ENCODE data around the gene CCDC80.

CCDC80 gene

GRCh38 chr3:112619295-112619694 is 21.6 kb downstream of the CCDC80 start:
- Histone ChIP-seq H3K4me3 (replicated peaks; ENCODE audit: low read depth, low read length) (no peak overlapping the region), H3K27me3 (replicated peaks; ENCODE audit: control insufficient read depth, insufficient read depth, low read length) (no peaks in the 10 kb centered on the region; the same call in 1 of the 2 replicates), H3K36me3 (ENCODE audit: control insufficient read depth, insufficient read depth, low read length) (no peaks in the 10 kb centered on the region)
- TF ChIP-seq CTCF (IDR thresholded peaks at IDR 0.05; ENCODE audit: insufficient read depth, low read length, poor library complexity, severe bottlenecking), result no peak
- DNase-seq (ENCODE audit: extremely low read depth, insufficient read length), result no peak

- DNase-seq (ENCODE audit: extremely low read depth, insufficient read length), result no peak
- H3K36me3 ChIP-seq (ENCODE audit: control insufficient read depth, insufficient read depth, low read length), result no peaks in the 10 kb centered on the region
- TF ChIP-seq CTCF (IDR thresholded peaks at IDR 0.05; ENCODE audit: insufficient read depth, low read length, poor library complexity, severe bottlenecking), result no peak
- no peak overlapping the region for H3K4me3 ChIP-seq (replicated peaks; ENCODE audit: low read depth, low read length)
- no peaks in the 10 kb centered on the region; the same call in 1 of the 2 replicates for H3K27me3 ChIP-seq (replicated peaks; ENCODE audit: control insufficient read depth, insufficient read depth, low read length)
Measured at GRCh38 chr3:112617285-112617684, 23.7 kb downstream of the CCDC80 start.

- no peak overlapping the region for H3K4me3 ChIP-seq (replicated peaks; ENCODE audit: low read depth, low read length)
- DNase-seq (ENCODE audit: extremely low read depth, insufficient read length), result no peak
- TF ChIP-seq CTCF (IDR thresholded peaks at IDR 0.05; ENCODE audit: insufficient read depth, low read length, poor library complexity, severe bottlenecking), result no peak
- H3K27me3 ChIP-seq (replicated peaks; ENCODE audit: control insufficient read depth, insufficient read depth, low read length), result no peaks in the 10 kb centered on the region; the same call in 1 of the 2 replicates
- H3K36me3 ChIP-seq (ENCODE audit: control insufficient read depth, insufficient read depth, low read length), result no peaks in the 10 kb centered on the region
Measured at GRCh38 chr3:112615989-112616731, 24.8 kb downstream of the CCDC80 start.

- Histone ChIP-seq H3K36me3 (ENCODE audit: control insufficient read depth, insufficient read depth, low read length) (no peaks in the 10 kb centered on the region), H3K4me3 (replicated peaks; ENCODE audit: low read depth, low read length) (no peak overlapping the region), H3K27me3 (replicated peaks; ENCODE audit: control insufficient read depth, insufficient read depth, low read length) (no peaks in the 10 kb centered on the region; the same call in 1 of the 2 replicates)
- TF ChIP-seq CTCF (IDR thresholded peaks at IDR 0.05; ENCODE audit: insufficient read depth, low read length, poor library complexity, severe bottlenecking), result no peak
- DNase-seq (ENCODE audit: extremely low read depth, insufficient read length), result no peak
Measured at GRCh38 chr3:112611752-112612515, 29.0 kb downstream of the CCDC80 start.

- no peak for TF ChIP-seq CTCF (IDR thresholded peaks at IDR 0.05; ENCODE audit: insufficient read depth, low read length, poor library complexity, severe bottlenecking)
- DNase-seq (ENCODE audit: extremely low read depth, insufficient read length), result no peak
- Histone ChIP-seq H3K27me3 (replicated peaks; ENCODE audit: control insufficient read depth, insufficient read depth, low read length) (no peaks in the 10 kb centered on the region; the same call in 1 of the 2 replicates), H3K36me3 (ENCODE audit: control insufficient read depth, insufficient read depth, low read length) (no peaks in the 10 kb centered on the region), H3K4me3 (replicated peaks; ENCODE audit: low read depth, low read length) (no peak overlapping the region)
Measured at GRCh38 chr3:112610121-112610520, 30.8 kb downstream of the CCDC80 start.
